CD14-positive monocyte (primary cell): Measurements from ENCODE around the gene SNTN. TPM values are rescaled to one million over a fixed set of nuclear protein-coding genes. Genes with fewer than 3 reads are reported as not detected.

ENCODE experiments used
- DNase-seq, 3 donors: peaks; one replicate each; pipeline ENCODE4 v3.0.0-alpha.2; 2011 to 2022
- H2AFZ ChIP-seq: 2 replicates; pipeline ENCODE4 v1.6.0; 2012; ENCODE audit warnings: mild to moderate bottlenecking, low read depth, low read length, inconsistent platforms; ENCODE audit not compliant: insufficient read depth, poor library complexity, severe bottlenecking
- H3K27ac ChIP-seq, 2 donors: 1 replicate in 1 of 2; 2 replicates in 1 of 2; pipeline ENCODE4 v1.5.1; 2012 to 2013; ENCODE audit warnings: low read length in 2 of 2, control low read depth in 1 of 2, inconsistent platforms in 1 of 2, low read depth in 1 of 2, mild to moderate bottlenecking in 1 of 2
- H3K27me3 ChIP-seq, 2 donors: one replicate each; pipeline versions ENCODE4 v1.6.0 to v1.6.1; 2011 to 2013; ENCODE audit warnings: low read length in 2 of 2; ENCODE audit not compliant: control insufficient read depth in 2 of 2, insufficient read depth in 2 of 2
- H3K36me3 ChIP-seq, 2 donors: replicated peaks in 1 of 2; 1 replicate in 1 of 2; 2 replicates in 1 of 2; pipeline versions ENCODE4 v1.5.1 to v1.6.1; 2012 to 2013; ENCODE audit warnings: low read length in 2 of 2, control low read depth in 1 of 2, inconsistent platforms in 1 of 2, mild to moderate bottlenecking in 1 of 2; ENCODE audit not compliant: insufficient read depth in 2 of 2, control insufficient read depth in 1 of 2
- H3K4me1 ChIP-seq, 2 donors: 1 replicate in 1 of 2; 2 replicates in 1 of 2; pipeline versions ENCODE4 v1.5.1 to v1.6.1; 2012 to 2013; ENCODE audit warnings: low read length in 2 of 2, control low read depth in 1 of 2, inconsistent platforms in 1 of 2, mild to moderate bottlenecking in 1 of 2, moderate library complexity in 1 of 2; ENCODE audit not compliant: insufficient read depth in 2 of 2, control insufficient read depth in 1 of 2
- H3K4me2 ChIP-seq: replicated peaks from 2 replicates; pipeline ENCODE3; 2012; ENCODE audit warnings: low read length, moderate library complexity, mild to moderate bottlenecking; ENCODE audit not compliant: poor library complexity, severe bottlenecking; ENCODE audit errors: extremely low read depth
- H3K4me3 ChIP-seq, 3 experiments: fragments of 200-600 bp in 1 of 3; sonication (generic) in 1 of 3; replicated peaks in 1 of 3; 1 replicate in 2 of 3; 2 replicates in 1 of 3; pipeline ENCODE4 v1.5.1; 2011 to 2013; ENCODE audit warnings: low read length in 3 of 3, mild to moderate bottlenecking in 3 of 3, control low read depth in 2 of 3, low read depth in 2 of 3, inconsistent platforms in 1 of 3, moderate library complexity in 1 of 3
- H3K79me2 ChIP-seq: 2 replicates; pipeline ENCODE4 v1.6.0; 2012; ENCODE audit warnings: mild to moderate bottlenecking, control low read depth, inconsistent platforms, low read length, moderate library complexity; ENCODE audit not compliant: insufficient read depth
- H3K9ac ChIP-seq: 2 replicates; pipeline ENCODE4 v1.6.0; 2017; ENCODE audit warnings: low read length, mild to moderate bottlenecking; ENCODE audit not compliant: insufficient read depth, poor library complexity, severe bottlenecking
- H3K9me3 ChIP-seq, 2 donors: replicated peaks in 1 of 2; 1 replicate in 1 of 2; 2 replicates in 1 of 2; pipeline versions ENCODE4 v1.5.1 to v1.6.1; 2012 to 2013; ENCODE audit warnings: low read length in 2 of 2, control low read depth in 1 of 2; ENCODE audit not compliant: control insufficient read depth in 1 of 2, insufficient read depth in 1 of 2
- H4K20me1 ChIP-seq: 2 replicates; pipeline ENCODE4 v1.6.0; 2012; ENCODE audit warnings: mild to moderate bottlenecking, low read length, control low read depth, moderate library complexity; ENCODE audit not compliant: insufficient read depth
- H3K27ac Mint-ChIP-seq, 7 donors: one replicate each; pipeline ENCODE4 v1.8.0; 2020; ENCODE audit warnings: mild to moderate bottlenecking in 7 of 7, mixed read lengths in 7 of 7, moderate library complexity in 6 of 7, inconsistent platforms in 2 of 7
- H3K27me3 Mint-ChIP-seq, 3 donors: one replicate each; pipeline ENCODE4 v1.8.0; 2021 to 2022; ENCODE audit warnings: low read depth in 3 of 3, mild to moderate bottlenecking in 3 of 3, mixed read lengths in 3 of 3, moderate library complexity in 3 of 3, inconsistent platforms in 1 of 3
- H3K36me3 Mint-ChIP-seq, 2 donors: one replicate each; pipeline ENCODE4 v1.8.0; 2020; ENCODE audit warnings: mixed read lengths in 2 of 2, inconsistent platforms in 1 of 2, mild to moderate bottlenecking in 1 of 2
- H3K4me1 Mint-ChIP-seq: one replicate; pipeline ENCODE4 v1.8.0; 2020; ENCODE audit warnings: mild to moderate bottlenecking, mixed read lengths
- H3K4me3 Mint-ChIP-seq, 2 donors: one replicate each; pipeline ENCODE4 v1.8.0; 2020; ENCODE audit warnings: mild to moderate bottlenecking in 2 of 2, mixed read lengths in 2 of 2, moderate library complexity in 1 of 2
- H3K9me3 Mint-ChIP-seq, 7 donors: one replicate each; pipeline ENCODE4 v1.8.0; 2020 to 2022; ENCODE audit warnings: mixed read lengths in 7 of 7, mild to moderate bottlenecking in 6 of 7, moderate library complexity in 6 of 7, inconsistent platforms in 2 of 7
- CTCF ChIP-seq: fragments of 200-600 bp; IDR thresholded peaks from one replicate; pipeline ENCODE4 v1.8.0; 2022; ENCODE audit warnings: antibody characterized with exemption, mild to moderate bottlenecking
- WGBS: methylation state at CpG from one replicate; pipeline ENCODE4 v1.1.5; 2013; ENCODE audit warnings: missing lambda C conversion rate; ENCODE audit not compliant: insufficient coverage; 5-methylcytosine and 5-hydroxymethylcytosine counted together
- intact Hi-C, 2 donors: fragments of 100-400 bp; cut with micrococcal nuclease; formaldehyde crosslinking; loops; one replicate each; pipeline versions ENCODE4 v1.15.0 to v1.15.1; 2023
- polyA plus RNA-seq, 3 donors: library from polyadenylated mRNA; depleted of rRNA in 1 of 3; unstranded in 2 of 3; stranded (reverse) in 1 of 3; fragments of 300-500 nt in 2 of 3; fragments of >200 nt in 1 of 3; fragmentation: Illumina TruSeq in 2 of 3; gene quantifications; 1 replicate in 2 of 3; 2 replicates in 1 of 3; pipeline ENCODE4 v1.2.3, GENCODE V29; 2012 to 2021

SNTN gene
- polyA plus RNA-seq, 3 donors: not detected

DNA sequence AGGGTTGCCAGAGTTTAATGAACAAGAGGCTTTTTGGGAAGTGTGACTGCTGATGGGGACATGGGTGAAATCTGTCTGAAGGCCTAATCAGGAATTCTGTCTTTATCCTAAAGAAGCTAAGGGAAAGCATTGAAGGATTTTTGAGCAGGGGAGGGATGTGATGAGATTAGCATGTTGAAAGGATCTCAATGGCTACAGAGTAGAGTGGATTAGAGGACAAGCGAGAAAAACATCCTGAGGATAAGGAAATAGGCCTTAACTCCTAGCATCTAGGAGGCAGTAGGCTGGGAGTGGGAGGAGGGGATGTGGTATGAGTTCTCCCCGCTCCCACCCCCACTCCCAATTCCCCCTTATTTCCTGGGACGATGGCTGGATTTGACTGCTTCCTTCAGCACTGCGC, 35.1 kb upstream of the SNTN start:
- no peak overlapping the region for H3K27ac Mint-ChIP-seq
- Histone ChIP-seq H3K27me3 (no peaks in the 10 kb centered on the region), H3K9ac (no peak overlapping the region), H3K9me3 (peaks cover 0 to 4% of the 10 kb centered on the region in 2 donors), H3K79me2 (no peaks in the 10 kb centered on the region), H3K4me3 (no peak overlapping the region), H2AFZ (no peak overlapping the region), H3K27ac (no peak overlapping the region), H3K4me2 (no peak overlapping the region), H3K4me1 (no peaks in the 10 kb centered on the region), H4K20me1 (no peaks in the 10 kb centered on the region), H3K36me3 (no peaks in the 10 kb centered on the region)
- WGBS: no CpG with 5 or more reads among the region's 4 CpGs
- TF ChIP-seq CTCF: no peak
- H3K4me1 Mint-ChIP-seq: no peaks in the 10 kb centered on the region
- no peak for DNase-seq
- H3K36me3 Mint-ChIP-seq: no peaks in the 10 kb centered on the region
- H3K9me3 Mint-ChIP-seq: peaks cover 0 to 9% (median 4%) of the 10 kb centered on the region in 7 donors
- no peaks in the 10 kb centered on the region for H3K27me3 Mint-ChIP-seq
- no peak overlapping the region for H3K4me3 Mint-ChIP-seq
- intact Hi-C loops: no loop called here

DNA sequence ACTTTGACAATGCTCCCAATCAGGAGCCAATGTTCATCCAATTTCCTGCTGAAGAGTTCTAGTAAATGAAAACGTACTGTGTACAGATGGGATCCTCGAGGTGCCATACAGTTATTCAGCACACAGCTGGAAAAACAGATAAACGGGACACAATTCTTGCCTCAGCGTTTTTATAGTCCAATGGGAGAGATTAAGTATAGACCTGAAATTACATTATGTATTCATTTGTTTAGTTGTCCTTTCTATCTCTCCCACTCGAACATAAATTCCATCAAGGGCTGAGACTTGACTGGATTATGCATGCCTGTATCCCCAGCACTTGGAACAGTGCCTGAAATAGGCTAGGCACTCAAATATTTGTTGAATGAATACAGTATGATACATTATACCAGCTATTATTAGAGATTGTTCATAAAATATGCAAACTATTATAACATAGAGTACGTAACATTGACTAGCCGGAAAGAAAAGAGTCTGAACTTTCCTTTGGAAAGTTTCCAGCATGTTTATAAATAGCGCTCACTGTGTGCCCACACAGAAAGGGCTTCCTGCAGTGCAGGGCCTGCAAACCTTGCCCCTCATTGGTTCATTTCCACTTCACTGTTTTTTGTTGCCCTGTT, 27.4 kb upstream of the SNTN start:
- Histone ChIP-seq H3K79me2 (no peaks in the 10 kb centered on the region), H3K9ac (no peak overlapping the region), H4K20me1 (no peaks in the 10 kb centered on the region), H3K4me3 (no peak overlapping the region), H3K4me2 (no peak overlapping the region), H3K36me3 (no peaks in the 10 kb centered on the region), H3K9me3 (peaks cover 0 to 4% of the 10 kb centered on the region in 2 donors), H3K27me3 (no peaks in the 10 kb centered on the region), H2AFZ (no peak overlapping the region), H3K4me1 (no peaks in the 10 kb centered on the region), H3K27ac (no peak overlapping the region)
- peaks cover 0 to 6% (median 1%) of the 10 kb centered on the region in 7 donors for H3K9me3 Mint-ChIP-seq
- no peak for DNase-seq
- no peak overlapping the region for H3K27ac Mint-ChIP-seq
- no peak overlapping the region for H3K4me3 Mint-ChIP-seq
- no peaks in the 10 kb centered on the region for H3K4me1 Mint-ChIP-seq
- peaks cover 0 to 8% (median 2%) of the 10 kb centered on the region in 3 donors for H3K27me3 Mint-ChIP-seq
- intact Hi-C loops: no loop called here
- TF ChIP-seq CTCF: no peak
- no peaks in the 10 kb centered on the region for H3K36me3 Mint-ChIP-seq
- no CpG with 5 or more reads among the region's 8 CpGs for WGBS
